Sigmoid colon (tissue), 3 donors: ENCODE data around the gene SLC25A39.

Experiments used
- POLR2A ChIP-seq, 2 donors: fragments of 450-650 bp; IDR thresholded peaks; one replicate each; pipeline ENCODE4 v1.6.1; 2016; ENCODE audit warnings: antibody characterized with exemption in 2 of 2, mild to moderate bottlenecking in 2 of 2, moderate library complexity in 2 of 2
- TF ChIP-seq, protein P1 (sequence below), 4 experiments: fragments of 450-650 bp in 3 of 4; fragments of 200-600 bp in 1 of 4; IDR thresholded peaks; one replicate each; pipeline ENCODE4 v1.5.1; 2016 to 2019; ENCODE audit warnings: antibody characterized with exemption in 4 of 4, mild to moderate bottlenecking in 3 of 4, moderate library complexity in 2 of 4

DNA sequence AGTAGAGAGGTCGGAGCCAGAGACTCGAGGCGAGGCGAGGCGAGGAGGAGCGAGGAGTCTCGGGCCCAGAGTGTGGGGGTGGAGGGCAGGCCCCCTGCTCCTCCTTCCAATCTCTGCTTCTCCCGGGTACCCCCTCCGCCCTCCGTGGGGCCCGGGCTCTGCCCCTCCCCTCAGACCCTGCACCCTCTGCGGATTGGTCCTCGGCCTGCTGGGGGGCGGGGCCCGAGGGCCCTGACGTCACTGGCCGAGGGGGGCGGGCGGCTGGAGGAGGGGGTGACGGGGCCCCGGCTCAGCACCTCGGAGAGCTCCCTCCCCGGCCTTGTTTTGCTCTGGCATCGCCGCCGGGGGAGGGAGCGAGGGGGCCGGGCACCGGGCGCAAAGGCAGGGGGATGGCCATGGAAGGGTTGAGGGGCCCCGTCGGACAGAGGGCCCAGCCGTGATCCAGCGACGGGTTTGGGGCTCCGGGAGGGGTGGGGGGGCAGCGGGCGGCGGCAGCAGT lies 16.3 kb downstream of the SLC25A39 start, which contains the start of gene RUNDC3A:
- TF ChIP-seq, protein P1, sequence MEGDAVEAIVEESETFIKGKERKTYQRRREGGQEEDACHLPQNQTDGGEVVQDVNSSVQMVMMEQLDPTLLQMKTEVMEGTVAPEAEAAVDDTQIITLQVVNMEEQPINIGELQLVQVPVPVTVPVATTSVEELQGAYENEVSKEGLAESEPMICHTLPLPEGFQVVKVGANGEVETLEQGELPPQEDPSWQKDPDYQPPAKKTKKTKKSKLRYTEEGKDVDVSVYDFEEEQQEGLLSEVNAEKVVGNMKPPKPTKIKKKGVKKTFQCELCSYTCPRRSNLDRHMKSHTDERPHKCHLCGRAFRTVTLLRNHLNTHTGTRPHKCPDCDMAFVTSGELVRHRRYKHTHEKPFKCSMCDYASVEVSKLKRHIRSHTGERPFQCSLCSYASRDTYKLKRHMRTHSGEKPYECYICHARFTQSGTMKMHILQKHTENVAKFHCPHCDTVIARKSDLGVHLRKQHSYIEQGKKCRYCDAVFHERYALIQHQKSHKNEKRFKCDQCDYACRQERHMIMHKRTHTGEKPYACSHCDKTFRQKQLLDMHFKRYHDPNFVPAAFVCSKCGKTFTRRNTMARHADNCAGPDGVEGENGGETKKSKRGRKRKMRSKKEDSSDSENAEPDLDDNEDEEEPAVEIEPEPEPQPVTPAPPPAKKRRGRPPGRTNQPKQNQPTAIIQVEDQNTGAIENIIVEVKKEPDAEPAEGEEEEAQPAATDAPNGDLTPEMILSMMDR (IDR thresholded peaks at IDR 0.05), result no peak
- TF ChIP-seq POLR2A (IDR thresholded peaks at IDR 0.05), result no peak
